Stimulated activated CD8-positive, alpha-beta memory T cell treated with anti-CD3 and anti-CD28 coated beads, Interleukin-4, amount 100 ng/mL, for 4 hours (primary cell): Measurements from ENCODE around the gene TMEM218.
"Not testable (repeated sequence)": the region's sequence is repeated elsewhere in the genome, so short reads cannot be mapped to it uniquely, and the experiment has no call there.

ENCODE experiments used
- DNase-seq, 2 donors: peaks; one replicate each; pipeline ENCODE4 v3.0.0-alpha.2; 2020; ENCODE audit warnings: low read depth in 2 of 2, low spot score in 1 of 2

TMEM218 gene

DNA sequence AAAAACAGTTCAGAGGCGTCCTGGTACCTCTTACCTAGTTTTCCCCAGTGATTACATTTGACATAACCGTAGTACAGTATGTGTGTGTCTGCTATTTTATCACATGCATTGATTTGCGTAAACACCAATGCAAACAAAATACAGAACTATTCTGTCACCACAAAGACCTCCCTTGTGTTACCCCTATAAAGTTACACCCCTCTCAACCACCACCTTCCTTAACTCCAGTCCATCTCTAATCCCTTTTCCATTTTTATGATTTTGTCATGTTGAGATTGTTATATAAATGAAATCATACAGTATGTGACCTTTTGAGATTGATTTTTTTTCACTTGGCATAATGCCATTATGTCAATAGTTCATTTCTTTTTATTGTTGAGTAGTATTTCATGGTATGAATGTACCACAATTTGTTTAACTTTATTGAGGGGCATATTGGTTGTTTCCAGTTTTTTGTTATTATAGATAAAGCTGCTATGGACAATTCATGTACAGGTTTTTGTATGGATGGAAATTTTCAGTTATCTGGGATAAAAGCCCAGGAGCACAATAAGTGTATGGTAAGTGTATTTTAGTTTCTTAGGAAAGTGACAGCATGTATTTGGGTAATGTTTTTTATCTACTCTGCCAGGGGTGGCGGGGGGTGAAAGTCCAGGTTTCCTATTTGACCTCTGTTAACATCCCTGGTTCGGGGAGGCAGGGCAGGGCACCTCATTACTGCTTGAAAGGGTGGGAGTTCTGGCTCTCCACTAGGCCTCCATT, 54.3 kb downstream of the TMEM218 start:
- DNase-seq: no peak

DNA sequence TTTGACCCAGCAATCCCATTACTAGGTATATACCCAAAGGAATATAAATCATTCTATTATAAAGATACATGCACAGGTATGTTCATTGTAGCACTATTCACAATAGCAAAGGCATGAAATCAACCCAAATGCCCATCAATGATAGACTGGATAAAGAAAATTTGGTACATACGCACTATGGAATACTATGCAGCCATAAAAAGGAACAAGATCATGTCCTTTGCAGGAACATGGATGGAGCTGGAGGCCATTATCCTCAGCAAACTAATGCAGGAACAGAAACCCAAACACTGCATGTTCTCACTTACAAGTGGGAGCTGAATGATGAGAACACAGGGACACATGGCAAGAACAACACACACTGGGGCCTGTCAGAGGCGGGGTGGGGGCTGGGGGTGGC, 55.3 kb downstream of the TMEM218 start:
- DNase-seq: not testable (repeated sequence)

DNA sequence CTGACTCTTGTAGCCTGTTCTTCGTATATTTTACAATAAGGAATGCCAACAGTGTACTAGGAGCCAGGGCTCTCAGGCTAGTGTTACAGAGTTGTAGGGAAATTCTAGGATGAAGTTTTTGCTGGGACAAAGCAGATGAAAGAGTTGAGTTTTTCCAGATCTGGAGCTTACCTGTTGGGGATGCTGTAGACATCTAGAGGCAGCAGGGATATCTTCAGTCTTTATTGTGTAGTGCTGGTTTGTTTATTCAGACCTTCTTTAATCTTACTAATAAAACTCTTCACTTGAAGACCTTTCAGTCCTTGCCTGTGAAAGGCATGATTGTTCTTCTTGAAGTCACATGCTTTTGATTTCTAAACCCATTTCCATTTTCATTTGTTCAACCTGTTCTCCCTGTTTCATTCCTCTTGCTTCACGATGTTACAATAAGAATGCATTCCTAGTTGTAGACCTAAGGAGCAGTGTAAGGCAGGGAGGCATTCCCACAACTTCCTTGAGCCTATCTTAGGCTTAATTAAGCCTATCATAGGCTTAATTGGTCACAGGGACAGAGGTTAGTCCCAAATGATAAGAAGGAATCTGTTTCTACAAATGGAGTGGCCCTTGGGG, 56.2 kb downstream of the TMEM218 start:
- DNase-seq: no peak

DNA sequence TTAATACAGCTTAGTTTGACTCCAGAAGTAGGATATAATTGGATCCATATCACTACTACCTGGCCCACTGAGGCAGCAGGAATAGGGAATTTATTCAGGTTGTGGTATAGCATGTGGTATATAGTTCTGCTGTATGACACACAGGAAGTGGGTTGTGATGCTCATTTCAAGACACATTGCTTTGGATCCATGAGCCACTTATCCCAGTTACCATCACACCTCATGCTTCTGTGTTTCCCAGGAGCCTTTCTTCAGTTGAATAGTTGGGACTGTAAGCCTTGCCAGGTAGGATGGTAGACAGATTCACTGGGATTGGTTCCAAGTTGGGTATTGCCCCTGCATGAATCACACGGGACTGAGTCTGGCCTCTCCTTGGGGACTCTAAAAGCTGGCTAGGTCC, 58.3 kb downstream of the TMEM218 start:
- DNase-seq: no peak

DNA sequence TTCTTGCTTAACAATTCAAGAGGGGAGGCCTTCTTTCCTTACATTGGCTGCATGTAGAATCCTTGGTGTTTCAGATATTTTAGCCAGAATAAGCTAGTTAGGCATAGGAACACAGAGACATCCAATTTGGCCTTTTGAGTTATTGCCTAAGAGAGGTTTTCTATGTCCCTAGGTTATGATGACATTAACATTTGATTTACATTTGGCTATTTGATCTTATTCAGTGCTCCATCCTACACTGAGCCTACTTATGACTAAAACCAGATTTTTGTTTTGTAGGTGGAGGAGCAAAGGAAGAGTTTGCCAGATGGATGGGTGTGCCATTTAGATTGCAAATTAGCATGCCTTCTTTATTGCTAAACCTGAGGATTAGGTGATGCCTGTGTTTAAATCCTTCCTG, 59.4 kb downstream of the TMEM218 start:
- DNase-seq: no peak

DNA sequence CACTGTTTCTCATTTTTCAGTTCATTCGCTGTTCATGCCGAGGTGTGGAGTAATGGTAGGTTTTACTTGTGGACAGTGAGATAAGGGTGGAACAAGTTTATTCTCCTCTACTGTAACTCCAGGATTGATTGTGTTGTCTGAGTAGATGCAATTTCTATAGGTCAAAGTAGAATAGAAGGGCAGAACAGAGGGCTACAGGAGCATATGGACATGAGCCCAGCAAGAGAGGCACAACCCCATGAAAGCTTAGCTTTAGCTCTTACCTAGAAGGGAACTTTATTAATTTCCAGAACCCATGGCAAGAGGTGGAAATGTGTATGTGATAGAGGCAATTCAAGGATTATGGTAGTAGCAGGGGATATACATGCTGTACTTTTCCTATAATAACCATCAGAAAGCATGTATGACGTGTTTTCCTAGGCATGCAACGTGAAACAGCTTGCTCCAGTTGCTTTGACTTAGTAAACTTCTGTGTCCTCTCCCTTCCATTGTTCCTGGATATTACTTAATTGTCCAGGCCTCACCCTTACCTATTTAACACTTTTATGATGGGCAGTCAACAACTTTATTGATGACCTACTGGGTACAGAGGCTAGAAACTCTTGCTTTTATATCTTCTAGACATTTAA, 62.1 kb downstream of the TMEM218 start:
- DNase-seq: no peak
